HepG2 (cell line): Measurements from ENCODE around the gene CBX6. TPM values are rescaled to one million over a fixed set of nuclear protein-coding genes. Genes with fewer than 3 reads are reported as not detected.
A peak's percentile ranks its signal among the peaks of the same experiment; 100 is the strongest.

Experiments
- AKAP8 ChIP-seq: sonication (generic); formaldehyde crosslinking; IDR thresholded peaks from 2 replicates; pipeline ENCODE4 v1.5.1; 2020; ENCODE audit warnings: mild to moderate bottlenecking, missing genetic modification reagents
- ARHGAP35 ChIP-seq: sonication (generic); formaldehyde crosslinking; IDR thresholded peaks from 2 replicates; pipeline ENCODE4 v1.9.0; 2022; ENCODE audit warnings: mild to moderate bottlenecking, inconsistent platforms, moderate library complexity, missing genetic modification reagents, borderline replicate concordance
- FOXM1 ChIP-seq: sonication (generic); formaldehyde crosslinking; IDR thresholded peaks from 2 replicates; pipeline ENCODE4 v1.5.0; 2020; ENCODE audit warnings: missing genetic modification reagents
- JUN ChIP-seq: sonication (generic); formaldehyde crosslinking; IDR thresholded peaks from 2 replicates; pipeline ENCODE4 v1.4.0; 2020; ENCODE audit warnings: mild to moderate bottlenecking, missing genetic modification reagents
- MTA3 ChIP-seq: sonication (generic); formaldehyde crosslinking; IDR thresholded peaks from 2 replicates; pipeline ENCODE4 v1.4.0; 2020; ENCODE audit warnings: missing genetic modification reagents
- NR2C2 ChIP-seq: sonication (generic); formaldehyde crosslinking; IDR thresholded peaks from 2 replicates; pipeline ENCODE4 v1.4.0; 2020; ENCODE audit warnings: missing genetic modification reagents, mild to moderate bottlenecking, moderate library complexity, borderline replicate concordance
- POLR2G ChIP-seq: fragments of 200-400 bp; formaldehyde crosslinking; IDR thresholded peaks from 2 replicates; pipeline ENCODE4 v1.6.1; 2018; ENCODE audit warnings: mild to moderate bottlenecking, low read depth, low read length, moderate library complexity
- SMARCE1 ChIP-seq: fragments of 450-650 bp; IDR thresholded peaks from 2 replicates; pipeline ENCODE4 v1.6.1; 2017; ENCODE audit warnings: borderline replicate concordance
- TMF1 ChIP-seq: sonication (generic); formaldehyde crosslinking; IDR thresholded peaks from 2 replicates; pipeline ENCODE4 v1.8.1; 2022; ENCODE audit warnings: low read depth, missing genetic modification reagents
- UBTF ChIP-seq: sonication (generic); formaldehyde crosslinking; IDR thresholded peaks from 2 replicates; pipeline ENCODE4 v1.4.0; 2020; ENCODE audit warnings: mild to moderate bottlenecking, missing genetic modification reagents
- ZFY ChIP-seq: sonication (generic); formaldehyde crosslinking; IDR thresholded peaks from 2 replicates; pipeline ENCODE4 v1.4.0; 2020; ENCODE audit warnings: missing genetic modification reagents
- ZNF121 ChIP-seq: sonication (generic); formaldehyde crosslinking; IDR thresholded peaks from 2 replicates; pipeline ENCODE4 v1.5.0; 2020; ENCODE audit warnings: mild to moderate bottlenecking, missing genetic modification reagents
- ZNF274 ChIP-seq: sonication (generic); formaldehyde crosslinking; IDR thresholded peaks from 2 replicates; pipeline ENCODE4 v1.5.1; 2020; ENCODE audit warnings: mild to moderate bottlenecking, missing genetic modification reagents
- ZNF34 ChIP-seq: sonication (generic); formaldehyde crosslinking; IDR thresholded peaks from 2 replicates; pipeline ENCODE4 v1.4.0; 2020; ENCODE audit warnings: mild to moderate bottlenecking, missing genetic modification reagents, borderline replicate concordance
- ZNF446 ChIP-seq: sonication (generic); formaldehyde crosslinking; IDR thresholded peaks from 2 replicates; pipeline ENCODE4 v1.5.0; 2020; ENCODE audit warnings: mild to moderate bottlenecking, missing genetic modification reagents
- ZNF75D ChIP-seq: sonication (generic); formaldehyde crosslinking; IDR thresholded peaks from 2 replicates; pipeline ENCODE4 v1.8.1; 2023; ENCODE audit warnings: missing genetic modification reagents, mild to moderate bottlenecking, borderline replicate concordance
- polyA plus RNA-seq, 8 experiments: library from polyadenylated mRNA; depleted of rRNA in 3 of 8; stranded (reverse) in 7 of 8; unstranded in 1 of 8; fragments of >200 nt; fragmentation: Illumina TruSeq in 4 of 8; extraction: Trizol in 4 of 8; gene quantifications; 2 replicates each; pipeline versions ENCODE4 v1.2.1 to v1.2.3, GENCODE V29; 2011 to 2016; ENCODE audit warnings: low read depth in 4 of 8, missing spikeins in 1 of 8, mixed read lengths in 1 of 8; ENCODE audit not compliant: insufficient read depth in 1 of 8
- total RNA-seq, 5 experiments: library from RNA; depleted of rRNA; stranded (reverse); fragments of >200 nt; fragmentation: Illumina TruSeq; extraction: Trizol; gene quantifications; 2 replicates each; pipeline ENCODE4 v1.2.3, GENCODE V29; 2016; ENCODE audit warnings: low read depth in 1 of 5
- TF ChIP-seq, protein P1 (sequence below): sonication (generic); formaldehyde crosslinking; IDR thresholded peaks from 2 replicates; pipeline ENCODE4 v1.4.0; 2020; ENCODE audit warnings: mild to moderate bottlenecking, missing genetic modification reagents
- TF ChIP-seq, protein P2 (sequence below): sonication (generic); formaldehyde crosslinking; IDR thresholded peaks from 2 replicates; pipeline ENCODE4 v1.8.1; 2023; ENCODE audit warnings: mild to moderate bottlenecking, missing genetic modification reagents
- TF ChIP-seq, protein P3 (sequence below): sonication (generic); formaldehyde crosslinking; IDR thresholded peaks from 2 replicates; pipeline ENCODE4 v1.4.0; 2020; ENCODE audit warnings: mild to moderate bottlenecking, missing genetic modification reagents, borderline replicate concordance
- TF ChIP-seq, protein P4 (sequence below): sonication (generic); formaldehyde crosslinking; IDR thresholded peaks from 2 replicates; pipeline ENCODE4 v1.4.0; 2020; ENCODE audit warnings: missing genetic modification reagents, borderline replicate concordance

Gene CBX6
- total and polyA plus RNA-seq, 2 of the 13 experiments (the other 11 are each of a cell fraction or from before 2014, with no cell fraction given) = 1.7 to 6.5 TPM

DNA sequence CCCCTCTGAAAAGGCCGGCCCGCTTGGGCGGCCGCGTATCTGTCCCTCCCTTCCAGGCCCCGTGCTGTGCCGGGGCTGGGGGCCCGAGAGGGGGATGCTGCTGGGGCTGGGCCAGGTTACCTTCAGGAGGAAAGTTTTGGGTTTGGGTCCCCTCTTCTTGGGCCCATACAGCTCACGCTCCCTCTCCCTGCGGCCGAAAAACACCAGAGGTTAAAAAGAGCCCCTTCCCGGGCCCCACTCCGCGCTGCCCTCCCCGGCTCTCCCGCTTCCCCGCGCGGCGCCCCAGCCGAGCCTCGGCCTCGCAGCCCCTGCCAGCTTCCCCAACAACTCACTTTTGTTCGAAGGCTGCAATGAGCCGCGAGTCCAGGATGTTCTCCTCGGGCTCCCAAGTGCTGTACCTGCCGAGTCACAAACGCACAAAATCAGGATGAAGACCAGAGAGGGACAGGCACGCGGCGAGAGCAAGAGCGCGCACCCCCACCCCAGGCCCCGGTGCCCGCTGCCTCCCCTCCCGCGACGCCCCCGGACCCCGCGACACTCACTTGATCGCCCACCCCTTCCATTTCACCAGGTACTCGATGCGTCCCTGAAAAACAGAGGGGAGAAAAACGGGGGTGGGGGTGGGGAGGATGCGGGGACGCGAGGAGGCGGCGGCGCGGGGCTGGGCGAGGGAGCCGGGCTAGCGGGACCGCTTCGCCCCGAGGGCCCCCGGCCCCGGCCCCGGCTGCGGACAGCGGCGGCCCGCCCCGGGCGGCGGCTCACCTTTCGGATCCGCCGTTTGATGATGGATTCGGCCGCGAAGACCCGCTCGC, 450 bp downstream of the CBX6 start (continued):
- TF ChIP-seq ZNF75D (CRISPR knock-in tag) = no peak
- TF ChIP-seq POLR2G = peak; percentile 41; the same call in 1 of the 2 replicates
- TF ChIP-seq ZNF121 (CRISPR knock-in tag) = no peak
- no peak for TF ChIP-seq ZNF274 (CRISPR knock-in tag)
- no peak for TF ChIP-seq ARHGAP35
- TF ChIP-seq JUN (CRISPR knock-in tag) = no peak
- TF ChIP-seq ZNF34 (CRISPR knock-in tag) = no peak
- TF ChIP-seq, protein P1, sequence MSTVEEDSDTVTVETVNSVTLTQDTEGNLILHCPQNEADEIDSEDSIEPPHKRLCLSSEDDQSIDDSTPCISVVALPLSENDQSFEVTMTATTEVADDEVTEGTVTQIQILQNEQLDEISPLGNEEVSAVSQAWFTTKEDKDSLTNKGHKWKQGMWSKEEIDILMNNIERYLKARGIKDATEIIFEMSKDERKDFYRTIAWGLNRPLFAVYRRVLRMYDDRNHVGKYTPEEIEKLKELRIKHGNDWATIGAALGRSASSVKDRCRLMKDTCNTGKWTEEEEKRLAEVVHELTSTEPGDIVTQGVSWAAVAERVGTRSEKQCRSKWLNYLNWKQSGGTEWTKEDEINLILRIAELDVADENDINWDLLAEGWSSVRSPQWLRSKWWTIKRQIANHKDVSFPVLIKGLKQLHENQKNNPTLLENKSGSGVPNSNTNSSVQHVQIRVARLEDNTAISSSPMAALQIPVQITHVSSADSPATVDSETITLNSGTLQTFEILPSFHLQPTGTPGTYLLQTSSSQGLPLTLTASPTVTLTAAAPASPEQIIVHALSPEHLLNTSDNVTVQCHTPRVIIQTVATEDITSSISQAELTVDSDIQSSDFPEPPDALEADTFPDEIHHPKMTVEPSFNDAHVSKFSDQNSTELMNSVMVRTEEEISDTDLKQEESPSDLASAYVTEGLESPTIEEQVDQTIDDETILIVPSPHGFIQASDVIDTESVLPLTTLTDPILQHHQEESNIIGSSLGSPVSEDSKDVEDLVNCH (CRISPR knock-in tag) = no peak
- no peak for TF ChIP-seq NR2C2 (CRISPR knock-in tag)
- TF ChIP-seq, protein P2, sequence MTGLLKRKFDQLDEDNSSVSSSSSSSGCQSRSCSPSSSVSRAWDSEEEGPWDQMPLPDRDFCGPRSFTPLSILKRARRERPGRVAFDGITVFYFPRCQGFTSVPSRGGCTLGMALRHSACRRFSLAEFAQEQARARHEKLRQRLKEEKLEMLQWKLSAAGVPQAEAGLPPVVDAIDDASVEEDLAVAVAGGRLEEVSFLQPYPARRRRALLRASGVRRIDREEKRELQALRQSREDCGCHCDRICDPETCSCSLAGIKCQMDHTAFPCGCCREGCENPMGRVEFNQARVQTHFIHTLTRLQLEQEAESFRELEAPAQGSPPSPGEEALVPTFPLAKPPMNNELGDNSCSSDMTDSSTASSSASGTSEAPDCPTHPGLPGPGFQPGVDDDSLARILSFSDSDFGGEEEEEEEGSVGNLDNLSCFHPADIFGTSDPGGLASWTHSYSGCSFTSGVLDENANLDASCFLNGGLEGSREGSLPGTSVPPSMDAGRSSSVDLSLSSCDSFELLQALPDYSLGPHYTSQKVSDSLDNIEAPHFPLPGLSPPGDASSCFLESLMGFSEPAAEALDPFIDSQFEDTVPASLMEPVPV (CRISPR knock-in tag) = no peak
- no peak for TF ChIP-seq AKAP8 (CRISPR knock-in tag)
- no peak for TF ChIP-seq SMARCE1
- 0 out of 2 replicates have a peak, but pooled peaks have one; percentile 61 for TF ChIP-seq ZNF446 (CRISPR knock-in tag)
- TF ChIP-seq, protein P3, sequence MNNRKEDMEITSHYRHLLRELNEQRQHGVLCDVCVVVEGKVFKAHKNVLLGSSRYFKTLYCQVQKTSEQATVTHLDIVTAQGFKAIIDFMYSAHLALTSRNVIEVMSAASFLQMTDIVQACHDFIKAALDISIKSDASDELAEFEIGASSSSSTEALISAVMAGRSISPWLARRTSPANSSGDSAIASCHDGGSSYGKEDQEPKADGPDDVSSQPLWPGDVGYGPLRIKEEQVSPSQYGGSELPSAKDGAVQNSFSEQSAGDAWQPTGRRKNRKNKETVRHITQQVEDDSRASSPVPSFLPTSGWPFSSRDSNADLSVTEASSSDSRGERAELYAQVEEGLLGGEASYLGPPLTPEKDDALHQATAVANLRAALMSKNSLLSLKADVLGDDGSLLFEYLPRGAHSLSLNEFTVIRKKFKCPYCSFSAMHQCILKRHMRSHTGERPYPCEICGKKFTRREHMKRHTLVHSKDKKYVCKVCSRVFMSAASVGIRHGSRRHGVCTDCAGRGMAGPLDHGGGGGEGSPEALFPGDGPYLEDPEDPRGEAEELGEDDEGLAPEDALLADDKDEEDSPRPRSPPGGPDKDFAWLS (CRISPR knock-in tag) = no peak
- TF ChIP-seq, protein P4, sequence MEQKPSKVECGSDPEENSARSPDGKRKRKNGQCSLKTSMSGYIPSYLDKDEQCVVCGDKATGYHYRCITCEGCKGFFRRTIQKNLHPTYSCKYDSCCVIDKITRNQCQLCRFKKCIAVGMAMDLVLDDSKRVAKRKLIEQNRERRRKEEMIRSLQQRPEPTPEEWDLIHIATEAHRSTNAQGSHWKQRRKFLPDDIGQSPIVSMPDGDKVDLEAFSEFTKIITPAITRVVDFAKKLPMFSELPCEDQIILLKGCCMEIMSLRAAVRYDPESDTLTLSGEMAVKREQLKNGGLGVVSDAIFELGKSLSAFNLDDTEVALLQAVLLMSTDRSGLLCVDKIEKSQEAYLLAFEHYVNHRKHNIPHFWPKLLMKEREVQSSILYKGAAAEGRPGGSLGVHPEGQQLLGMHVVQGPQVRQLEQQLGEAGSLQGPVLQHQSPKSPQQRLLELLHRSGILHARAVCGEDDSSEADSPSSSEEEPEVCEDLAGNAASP (CRISPR knock-in tag) = no peak
- TF ChIP-seq UBTF (CRISPR knock-in tag) = peak; percentile 46; the same call in 1 of the 2 replicates
- TF ChIP-seq TMF1 (CRISPR knock-in tag) = no peak
- no peak for TF ChIP-seq MTA3 (CRISPR knock-in tag)
- no peak for TF ChIP-seq FOXM1 (CRISPR knock-in tag)
- peak; percentile 61 for TF ChIP-seq ZFY (CRISPR knock-in tag)
